Hematopoietic multipotent progenitor cell treated with erythropoietin and hydrocortisone succinate and interleukin-3 and kit ligand, for 4 days (in vitro differentiated cells): ENCODE results near the gene NPAS3.

Source experiments
- DNase-seq: peaks from one replicate; pipeline ENCODE4 v3.0.0-alpha.2; 2015

The NPAS3 gene

GRCh38 chr14:32938719-32939253 is at the start of gene NPAS3:
TSS of gene NPAS3 (plus strand) at chr14:32938879.
- DNase-seq = peak; percentile 11

- no peak for DNase-seq
Measured at GRCh38 chr14:32896979-32897697, 41.5 kb upstream of the NPAS3 start.

- no peak for DNase-seq
Measured at GRCh38 chr14:32897698-32898064, 41.0 kb upstream of the NPAS3 start.

GRCh38 chr14:32898876-32899275 is 39.8 kb upstream of the NPAS3 start:
- no peak for DNase-seq

GRCh38 chr14:32900547-32900946 is 38.1 kb upstream of the NPAS3 start:
- no peak for DNase-seq

- DNase-seq = no peak
Measured at GRCh38 chr14:32905013-32905412, 33.7 kb upstream of the NPAS3 start.

GRCh38 chr14:32906672-32907071 is 32.0 kb upstream of the NPAS3 start:
- no peak for DNase-seq

GRCh38 chr14:32908196-32909084 is 30.2 kb upstream of the NPAS3 start:
- no peak for DNase-seq

GRCh38 chr14:32913725-32914124 is 25.0 kb upstream of the NPAS3 start:
- DNase-seq = no peak

GRCh38 chr14:32914391-32914790 is 24.3 kb upstream of the NPAS3 start:
- no peak for DNase-seq

- DNase-seq = no peak
Measured at GRCh38 chr14:32920696-32921276, 17.9 kb upstream of the NPAS3 start.

GRCh38 chr14:32925439-32925838 is 13.2 kb upstream of the NPAS3 start:
- DNase-seq = no peak

- no peak for DNase-seq
Measured at GRCh38 chr14:32932302-32932913, 6.3 kb upstream of the NPAS3 start.

- DNase-seq = no peak
Measured at GRCh38 chr14:32932914-32933628, 5.6 kb upstream of the NPAS3 start.

GRCh38 chr14:32933629-32934072 is 5.0 kb upstream of the NPAS3 start:
- DNase-seq = peak; percentile 22

- DNase-seq = peak; percentile 36
Measured at GRCh38 chr14:32934073-32934880, 4.4 kb upstream of the NPAS3 start.

GRCh38 chr14:32934881-32935633 is 3.6 kb upstream of the NPAS3 start:
- peak; percentile 25 for DNase-seq

- peak; percentile 29 for DNase-seq
Measured at GRCh38 chr14:32939254-32940065, 781 bp downstream of the NPAS3 start.

GRCh38 chr14:32940066-32940651 is 1.5 kb downstream of the NPAS3 start:
- no peak for DNase-seq
